LHCN-M2 (cell line): Measurements from ENCODE around the gene CDC42SE2. TPM values are rescaled to one million over a fixed set of nuclear protein-coding genes. Genes with fewer than 3 reads are reported as not detected.

Source experiments
- DNase-seq: peaks from one replicate; pipeline ENCODE4 v3.0.0-alpha.2; 2012; ENCODE audit warnings: low read depth
- total RNA-seq: library from RNA; depleted of rRNA; stranded (reverse); fragments of >200 nt; gene quantifications from 2 replicates; pipeline ENCODE4 v1.2.3, GENCODE V29; 2014; rRNA removed

Gene CDC42SE2
- total RNA-seq, 1 experiment from 2014 or later = 46.8 TPM

DNA sequence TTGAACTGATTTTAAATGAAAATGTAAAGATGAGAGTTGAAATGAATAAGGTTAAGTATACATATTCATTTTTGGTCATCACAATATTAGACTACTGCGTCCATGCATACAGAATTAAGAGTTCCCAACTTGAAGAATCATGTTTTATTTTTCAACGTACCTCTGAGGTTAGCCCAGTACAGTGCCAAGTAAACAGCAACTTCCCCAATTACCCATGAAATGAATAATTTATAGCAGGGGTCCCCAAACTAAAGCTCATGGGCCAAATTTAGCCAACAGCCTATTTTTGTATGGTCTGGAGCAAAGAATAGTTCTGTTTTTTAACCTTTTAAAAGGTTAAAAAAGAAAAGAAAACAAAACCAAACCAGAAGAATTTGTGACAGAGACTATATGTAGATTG is 167.9 kb downstream of the CDC42SE2 start:
- no peak for DNase-seq

DNA sequence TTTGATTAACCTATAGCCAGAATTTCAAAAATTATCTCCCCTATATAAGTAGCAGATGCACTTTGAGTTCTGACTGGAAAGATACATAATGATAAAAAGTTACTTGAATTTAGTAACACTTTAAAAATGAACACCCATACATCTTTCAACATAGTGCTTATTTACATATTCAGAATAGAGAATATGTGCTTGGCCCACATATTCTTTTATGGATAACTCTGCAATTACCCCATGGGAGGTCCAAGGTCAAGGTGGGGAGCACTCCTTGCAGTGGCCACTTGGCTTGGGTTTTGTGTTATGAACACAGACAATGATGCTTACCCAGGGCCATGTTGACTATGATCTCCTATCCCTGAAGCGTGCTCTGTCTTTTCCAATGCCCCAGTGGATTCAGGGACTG is 169.3 kb downstream of the CDC42SE2 start:
- no peak for DNase-seq

DNA sequence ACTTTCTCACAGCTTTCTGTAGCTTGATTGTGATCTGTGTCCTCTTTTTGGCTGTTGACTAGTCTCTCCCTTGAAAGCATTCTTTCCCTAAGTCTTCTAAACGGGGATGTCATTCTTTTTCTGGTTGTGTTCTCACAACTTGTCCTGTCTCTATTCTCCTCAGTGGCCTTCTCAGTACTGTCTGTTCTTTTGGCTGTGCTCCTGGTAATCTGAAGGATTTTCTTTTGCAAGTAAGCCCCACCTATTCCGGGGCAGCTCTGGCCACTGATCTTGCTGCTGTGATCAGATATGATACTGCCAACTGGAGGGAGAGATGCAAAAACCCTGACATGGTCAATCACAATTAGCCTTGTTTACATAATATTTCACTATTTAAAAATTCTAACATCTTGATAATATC is 172.2 kb downstream of the CDC42SE2 start:
- DNase-seq = no peak

DNA sequence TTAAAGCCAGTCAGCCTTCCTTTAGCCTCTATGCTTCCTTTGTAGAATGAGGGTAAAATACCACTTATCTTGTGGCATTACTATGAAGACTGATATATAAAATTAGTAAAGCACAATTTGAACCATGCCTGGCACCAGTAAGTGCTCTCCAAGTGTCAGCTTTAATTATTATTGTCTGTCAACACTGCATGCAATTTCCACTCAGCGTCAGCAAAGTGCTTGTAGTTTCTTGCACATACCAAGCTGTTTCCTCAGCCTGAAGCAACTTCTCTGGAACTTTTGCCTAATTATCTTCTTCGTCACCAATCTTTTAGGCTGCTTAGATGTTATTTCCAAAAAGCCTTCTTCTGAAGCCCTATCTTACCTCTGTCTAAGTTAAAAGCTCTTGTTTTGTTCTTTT is 177.3 kb downstream of the CDC42SE2 start:
- no peak for DNase-seq

Other genes starting within 250 kb of the CDC42SE2 start
- 198 and 227 TPM in 2 replicates for gene HINT1, start 98.8 kb upstream of the CDC42SE2 start, total RNA-seq
- 14.1 and 16.9 TPM in 2 replicates for gene LYRM7, start 93.1 kb upstream of the CDC42SE2 start, total RNA-seq